DOHH2 (cell line): ENCODE data around the gene PAPPA.

Source experiments
- H3F3A ChIP-seq: fragments of 200-600 bp; sonication (generic), shearing (Covaris generic); 2 replicates; pipeline ENCODE4 v1.6.0; 2016; ENCODE audit warnings: antibody characterized with exemption, mild to moderate bottlenecking; ENCODE audit not compliant: control insufficient read depth, insufficient read depth
- H3K27ac ChIP-seq: fragments of 200-600 bp; sonication (generic); 2 replicates; pipeline ENCODE4 v1.5.1; 2014; ENCODE audit warnings: low read depth, mild to moderate bottlenecking, low read length, moderate library complexity
- H3K27me3 ChIP-seq: fragments of 200-600 bp; sonication (generic); 2 replicates; pipeline ENCODE4 v1.6.1; 2014; ENCODE audit warnings: mild to moderate bottlenecking, low read length, mixed read lengths; ENCODE audit not compliant: control insufficient read depth
- H3K36me3 ChIP-seq: fragments of 200-600 bp; sonication (generic); 2 replicates; pipeline ENCODE4 v1.6.1; 2014; ENCODE audit warnings: mild to moderate bottlenecking, low read length, moderate library complexity, mixed read lengths; ENCODE audit not compliant: control insufficient read depth
- H3K4me1 ChIP-seq: fragments of 200-600 bp; sonication (generic); 2 replicates; pipeline ENCODE4 v1.6.1; 2014; ENCODE audit warnings: mild to moderate bottlenecking, low read length, mixed read lengths; ENCODE audit not compliant: control insufficient read depth
- H3K4me2 ChIP-seq: fragments of 200-600 bp; sonication (generic); 2 replicates; pipeline ENCODE4 v1.6.0; 2014; ENCODE audit warnings: mild to moderate bottlenecking, low read length, moderate library complexity
- H3K4me3 ChIP-seq: fragments of 200-600 bp; sonication (generic); 2 replicates; pipeline ENCODE4 v1.5.1; 2014; ENCODE audit warnings: mild to moderate bottlenecking, low read length, mixed read lengths
- H3K79me2 ChIP-seq: fragments of 200-600 bp; sonication (generic); 2 replicates; pipeline ENCODE4 v1.6.1; 2014; ENCODE audit warnings: mild to moderate bottlenecking, low read length, mixed read lengths; ENCODE audit not compliant: control insufficient read depth
- H3K9me2 ChIP-seq: fragments of 200-600 bp; sonication (generic); replicated peaks from 2 replicates; pipeline ENCODE4 v1.6.1; 2014; ENCODE audit warnings: mild to moderate bottlenecking, low read length, mixed read lengths; ENCODE audit not compliant: control insufficient read depth
- H3K9me3 ChIP-seq: fragments of 200-600 bp; sonication (generic); 2 replicates; pipeline ENCODE4 v1.6.1; 2014; ENCODE audit warnings: antibody characterized with exemption, low read length, mixed read lengths; ENCODE audit not compliant: control insufficient read depth, insufficient read depth
- H4K20me1 ChIP-seq: fragments of 200-600 bp; sonication (generic); 2 replicates; pipeline ENCODE4 v1.6.0; 2014; ENCODE audit warnings: low read depth, mild to moderate bottlenecking, antibody characterized with exemption, low read length, moderate library complexity; ENCODE audit not compliant: control insufficient read depth, insufficient read depth
- CTCF ChIP-seq: fragments of 200-600 bp; sonication (generic); IDR thresholded peaks from one replicate; pipeline ENCODE4 v1.5.1; 2014; ENCODE audit warnings: antibody characterized with exemption, mild to moderate bottlenecking, low read depth, low read length; ENCODE audit not compliant: poor library complexity, severe bottlenecking
- EZH2phosphoT487 ChIP-seq: fragments of 200-600 bp; sonication (generic); IDR thresholded peaks from 2 replicates; pipeline ENCODE4 v1.6.1; 2017; ENCODE audit warnings: borderline replicate concordance, mild to moderate bottlenecking, antibody characterized with exemption, low read length, moderate library complexity, mixed read lengths

The PAPPA gene

DNA sequence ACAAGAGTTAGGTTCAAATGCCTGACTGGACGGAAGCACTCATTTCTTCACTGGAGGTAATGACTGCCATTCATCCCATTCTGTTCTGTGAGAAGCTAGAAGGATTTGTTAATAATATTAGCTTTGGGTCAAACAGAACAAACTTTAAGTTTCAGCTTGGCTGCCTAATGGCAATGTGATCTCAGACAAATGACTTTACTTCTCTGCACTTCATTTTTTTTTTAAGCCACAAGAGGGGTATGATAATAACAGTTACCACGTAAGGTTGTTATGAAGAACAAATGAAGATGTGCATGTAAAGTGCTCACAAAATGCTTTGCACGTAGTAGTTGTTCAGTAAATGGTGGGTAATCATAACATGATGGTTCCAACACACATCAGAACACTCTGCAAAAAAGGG, 199.4 kb downstream of the PAPPA start:
- no peak overlapping the region for H3K4me2 ChIP-seq
- H3K4me3 ChIP-seq, result no peak overlapping the region
- no peak overlapping the region for H3K27ac ChIP-seq
- H3K4me1 ChIP-seq, result no peaks in the 10 kb centered on the region
- H4K20me1 ChIP-seq, result no peaks in the 10 kb centered on the region
- no peaks in the 10 kb centered on the region for H3K9me3 ChIP-seq
- no peaks in the 10 kb centered on the region for H3F3A ChIP-seq
- H3K27me3 ChIP-seq, result no peaks in the 10 kb centered on the region; the same call in none of the 2 replicates
- no peak for TF ChIP-seq CTCF
- TF ChIP-seq EZH2phosphoT487, result no peak
- H3K79me2 ChIP-seq, result no peaks in the 10 kb centered on the region
- no peaks in the 10 kb centered on the region for H3K36me3 ChIP-seq
- H3K9me2 ChIP-seq, result no peaks in the 10 kb centered on the region

DNA sequence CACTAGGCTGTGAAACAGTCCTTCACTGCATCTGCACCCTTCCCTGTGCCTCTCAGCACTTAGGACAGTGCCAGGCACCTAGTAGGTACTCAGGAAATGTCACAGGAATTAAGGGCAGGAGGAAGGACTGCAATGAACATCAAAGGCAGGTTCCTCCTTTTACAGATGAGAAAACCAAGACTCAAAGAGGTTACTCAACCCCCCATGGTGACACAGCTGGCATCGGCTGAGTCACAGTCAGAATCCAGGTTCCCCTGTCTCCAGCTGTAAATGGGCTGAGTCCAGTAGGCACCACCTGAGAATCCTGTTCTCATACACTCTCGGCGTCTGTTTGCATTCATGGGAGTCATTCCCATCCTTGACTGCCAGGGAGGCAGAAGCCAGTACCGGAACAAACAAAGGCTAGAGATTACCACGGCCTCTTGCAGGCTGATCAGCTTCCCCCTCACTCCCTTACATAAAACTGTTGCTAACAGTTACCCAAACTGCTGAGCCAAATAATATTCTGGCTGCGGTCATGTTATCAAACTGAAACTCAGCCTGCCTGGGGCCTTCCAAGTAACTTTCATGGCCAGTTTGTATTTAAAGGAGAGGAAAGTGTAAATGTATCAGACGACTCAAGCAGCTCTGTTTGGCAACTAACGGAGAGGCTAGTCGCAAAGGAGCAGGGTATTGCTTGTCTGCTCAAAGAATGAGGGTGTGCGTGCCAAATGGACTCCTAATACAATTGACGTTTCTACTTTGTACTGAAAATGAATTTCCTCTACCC, 201.7 kb downstream of the PAPPA start:
- no peaks in the 10 kb centered on the region for H3F3A ChIP-seq
- no peaks in the 10 kb centered on the region; the same call in none of the 2 replicates for H3K27me3 ChIP-seq
- H3K4me1 ChIP-seq, result no peaks in the 10 kb centered on the region
- no peaks in the 10 kb centered on the region for H3K36me3 ChIP-seq
- H3K9me3 ChIP-seq, result no peaks in the 10 kb centered on the region
- H4K20me1 ChIP-seq, result no peaks in the 10 kb centered on the region
- H3K27ac ChIP-seq, result no peak overlapping the region
- no peaks in the 10 kb centered on the region for H3K79me2 ChIP-seq
- no peaks in the 10 kb centered on the region for H3K9me2 ChIP-seq
- no peak overlapping the region for H3K4me2 ChIP-seq
- no peak overlapping the region for H3K4me3 ChIP-seq
- TF ChIP-seq CTCF (no peak), EZH2phosphoT487 (no peak)

DNA sequence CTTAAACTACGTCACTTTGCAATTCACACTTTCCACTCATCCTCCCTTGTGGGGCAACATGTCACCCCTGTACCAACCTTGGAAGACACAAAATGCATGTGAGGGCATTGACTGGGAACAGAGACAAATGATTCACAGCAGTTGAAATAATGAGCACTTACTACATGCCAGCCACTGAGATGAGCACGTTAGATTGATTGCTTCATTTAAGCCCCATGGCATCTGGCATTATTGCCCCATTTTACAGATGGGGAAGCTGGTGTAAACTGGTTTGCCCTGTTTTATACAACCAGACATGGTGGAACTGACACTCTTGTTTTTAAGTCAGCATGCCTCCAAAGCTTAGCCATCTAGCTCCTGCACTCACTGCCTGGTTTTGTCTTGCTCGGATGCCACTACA, 204.7 kb downstream of the PAPPA start:
- Histone ChIP-seq H3K9me3 (no peaks in the 10 kb centered on the region), H3K4me2 (no peak overlapping the region), H3K4me1 (no peaks in the 10 kb centered on the region), H3F3A (no peaks in the 10 kb centered on the region), H3K36me3 (no peaks in the 10 kb centered on the region), H3K27ac (no peak overlapping the region), H3K79me2 (no peaks in the 10 kb centered on the region), H4K20me1 (no peaks in the 10 kb centered on the region), H3K27me3 (no peaks in the 10 kb centered on the region), H3K4me3 (no peak overlapping the region), H3K9me2 (no peaks in the 10 kb centered on the region)
- TF ChIP-seq CTCF (no peak), EZH2phosphoT487 (no peak)
